AG04449 (cell line): ENCODE measurements around the gene NTRK3.

Experiments
- CTCF ChIA-PET: fragments of 350-600 bp; formaldehyde crosslinking; extraction: SDS; loops from one replicate; lab custom pipeline; 2021; ENCODE audit warnings: antibody characterized with exemption; lab: Yijun Ruan, JAX
- POLR2A ChIA-PET: fragments of 400-600, 350-600 bp; formaldehyde crosslinking; extraction: SDS; loops from one replicate; lab custom pipeline; 2020; ENCODE audit warnings: antibody characterized with exemption, inconsistent platforms; lab: Yijun Ruan, JAX
- DNase-seq: peaks from one replicate; pipeline ENCODE4 v3.0.0-alpha.2; 2010; ENCODE audit warnings: low read depth, low spot score
- H3K4me3 ChIP-seq: 2 replicates; pipeline ENCODE4 v1.5.1; 2011; ENCODE audit warnings: low read depth, mild to moderate bottlenecking, control low read depth, low read length
- TF ChIP-seq, protein P1 (sequence below): IDR thresholded peaks from one replicate; pipeline ENCODE4 v1.5.1; 2011; ENCODE audit warnings: mild to moderate bottlenecking, moderate library complexity, low read length, control low read depth, inconsistent platforms; ENCODE audit not compliant: insufficient read depth; ENCODE audit errors: missing control alignments

NTRK3 gene

DNA sequence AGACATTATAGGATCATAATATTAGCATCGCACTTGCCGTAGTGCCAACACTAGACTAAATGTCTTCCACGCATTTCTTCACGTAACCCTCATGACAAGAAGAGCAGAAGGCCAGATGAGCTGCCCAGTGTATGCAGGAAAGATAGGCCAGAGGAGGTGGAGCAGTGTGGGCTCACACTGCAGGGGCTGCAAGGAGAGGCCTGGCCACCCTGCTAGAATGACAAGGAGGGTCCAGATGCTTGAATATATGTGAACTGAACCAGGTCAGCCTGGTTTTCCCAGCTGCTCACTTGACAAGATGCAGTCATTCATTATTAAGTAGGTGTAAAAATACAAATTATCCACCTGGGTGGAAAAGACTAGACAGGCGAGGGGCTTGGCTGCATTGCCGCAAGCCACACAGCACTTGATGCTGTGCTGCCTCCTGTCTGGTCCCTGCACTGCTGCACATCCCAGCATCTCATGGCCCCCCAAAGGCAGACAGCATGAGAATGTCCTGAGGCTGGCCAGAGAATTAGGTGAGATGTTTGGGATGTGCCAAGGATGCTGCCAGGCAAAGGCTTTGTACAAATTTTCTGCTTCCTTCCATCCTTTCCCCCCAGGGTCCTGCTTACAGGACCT is 115.2 kb downstream of the NTRK3 start:
- POLR2A ChIA-PET: no interaction called here

DNA sequence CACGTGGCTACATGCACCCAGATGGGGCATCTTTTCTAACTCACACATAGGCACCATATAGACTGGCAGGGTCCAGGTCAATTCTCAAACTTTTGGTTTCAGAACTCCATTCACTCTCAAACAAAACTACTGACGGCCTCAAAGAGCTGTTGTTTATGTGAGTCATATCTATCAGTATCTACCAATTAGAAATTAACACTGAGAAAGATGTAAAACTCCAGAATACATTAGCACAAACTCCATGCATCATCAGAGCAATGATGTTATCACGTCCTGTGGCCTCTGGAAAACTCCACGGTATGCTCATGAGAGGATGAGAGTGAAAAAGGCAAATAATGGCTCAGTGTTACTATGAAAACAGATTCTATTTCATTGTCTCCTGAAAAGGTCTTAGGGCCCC is 116.1 kb downstream of the NTRK3 start:
- CTCF ChIA-PET: interaction anchor here (1.5 kb wide), 1 partner anchor 13 kb away, joined by 3 read pairs; no protein-coding TSS in a partner anchor
- DNase-seq: no peak
- H3K4me3 ChIP-seq: no peak overlapping the region
- POLR2A ChIA-PET: no interaction called here
- TF ChIP-seq, protein P1, sequence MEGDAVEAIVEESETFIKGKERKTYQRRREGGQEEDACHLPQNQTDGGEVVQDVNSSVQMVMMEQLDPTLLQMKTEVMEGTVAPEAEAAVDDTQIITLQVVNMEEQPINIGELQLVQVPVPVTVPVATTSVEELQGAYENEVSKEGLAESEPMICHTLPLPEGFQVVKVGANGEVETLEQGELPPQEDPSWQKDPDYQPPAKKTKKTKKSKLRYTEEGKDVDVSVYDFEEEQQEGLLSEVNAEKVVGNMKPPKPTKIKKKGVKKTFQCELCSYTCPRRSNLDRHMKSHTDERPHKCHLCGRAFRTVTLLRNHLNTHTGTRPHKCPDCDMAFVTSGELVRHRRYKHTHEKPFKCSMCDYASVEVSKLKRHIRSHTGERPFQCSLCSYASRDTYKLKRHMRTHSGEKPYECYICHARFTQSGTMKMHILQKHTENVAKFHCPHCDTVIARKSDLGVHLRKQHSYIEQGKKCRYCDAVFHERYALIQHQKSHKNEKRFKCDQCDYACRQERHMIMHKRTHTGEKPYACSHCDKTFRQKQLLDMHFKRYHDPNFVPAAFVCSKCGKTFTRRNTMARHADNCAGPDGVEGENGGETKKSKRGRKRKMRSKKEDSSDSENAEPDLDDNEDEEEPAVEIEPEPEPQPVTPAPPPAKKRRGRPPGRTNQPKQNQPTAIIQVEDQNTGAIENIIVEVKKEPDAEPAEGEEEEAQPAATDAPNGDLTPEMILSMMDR: no peak

More for the DNA sequence above, 115.2 kb downstream of the NTRK3 start:
- CTCF ChIA-PET: no interaction called here
- TF ChIP-seq, protein P1: no peak
- no peak overlapping the region for H3K4me3 ChIP-seq
- DNase-seq: no peak

DNA sequence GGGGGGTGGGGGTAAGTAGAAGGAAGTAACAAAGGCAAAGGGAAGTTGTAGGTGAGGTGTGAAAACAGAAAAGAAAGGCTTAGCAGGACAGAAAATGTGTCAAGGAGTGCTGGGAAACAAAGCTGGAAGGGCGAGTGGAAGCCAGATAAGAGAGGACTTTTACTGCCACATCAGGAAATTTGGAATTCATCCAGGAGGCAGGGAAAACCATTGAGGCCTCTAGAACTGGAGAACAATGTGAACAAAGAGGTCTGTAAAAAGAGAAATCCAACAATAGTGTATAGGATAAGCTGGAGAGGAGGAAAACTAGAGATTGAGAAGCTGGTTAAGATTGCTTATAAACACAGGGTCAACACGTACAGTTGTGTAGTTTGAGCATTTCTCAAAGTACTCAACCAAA is 116.6 kb downstream of the NTRK3 start:
- no peak overlapping the region for H3K4me3 ChIP-seq
- ChIA-PET CTCF (interaction anchor here (1.5 kb wide), 1 partner anchor 13 kb away, joined by 3 read pairs; no protein-coding TSS in a partner anchor), POLR2A (no interaction called here)
- TF ChIP-seq, protein P1: no peak
- no peak for DNase-seq

DNA sequence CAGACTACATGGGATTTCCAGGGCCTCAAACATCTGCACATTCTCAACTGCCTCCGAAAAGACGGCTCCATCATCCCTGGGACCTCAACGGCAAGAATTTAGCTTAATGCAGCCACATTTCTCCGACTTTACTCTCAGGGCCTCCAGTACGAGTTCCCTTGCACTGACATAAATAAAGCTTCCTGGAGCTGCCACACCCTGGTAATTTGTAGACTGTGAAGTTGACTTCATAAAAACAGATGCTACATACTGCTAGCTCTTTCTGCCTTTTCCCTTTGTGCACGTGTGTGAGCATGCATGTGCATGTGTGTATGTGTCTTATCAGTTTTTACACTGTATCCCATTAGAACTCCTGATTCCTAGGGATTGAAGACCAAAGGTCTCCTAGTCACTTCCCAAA is 122.7 kb downstream of the NTRK3 start:
- no peak overlapping the region for H3K4me3 ChIP-seq
- ChIA-PET CTCF (interaction anchor here (1.0 kb wide), 1 partner anchor 9 kb away, joined by 3 read pairs; no protein-coding TSS in a partner anchor), POLR2A (no interaction called here)
- no peak for DNase-seq
- TF ChIP-seq, protein P1: no peak

DNA sequence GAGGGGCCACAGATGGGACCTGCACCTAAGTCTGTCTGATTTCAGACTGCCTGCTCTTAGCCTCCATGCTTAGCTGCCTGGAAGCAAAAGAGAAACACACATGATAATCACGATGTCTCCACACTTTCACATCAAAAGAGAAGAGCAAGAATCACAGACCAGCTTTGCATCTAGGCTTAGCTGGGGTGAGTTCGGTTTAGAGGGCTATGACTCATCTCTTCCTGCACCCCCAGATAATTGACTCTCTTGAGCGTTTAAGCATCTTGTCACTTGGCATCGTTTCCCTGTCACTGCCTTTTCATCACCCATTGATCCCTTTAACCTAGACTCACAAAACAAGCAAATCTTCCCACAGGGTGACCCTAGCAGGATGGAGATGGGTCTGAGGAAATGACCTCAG is 124.0 kb downstream of the NTRK3 start:
- ChIA-PET POLR2A (no interaction called here), CTCF (no interaction called here)
- H3K4me3 ChIP-seq: no peak overlapping the region
- DNase-seq: no peak
- TF ChIP-seq, protein P1: no peak

DNA sequence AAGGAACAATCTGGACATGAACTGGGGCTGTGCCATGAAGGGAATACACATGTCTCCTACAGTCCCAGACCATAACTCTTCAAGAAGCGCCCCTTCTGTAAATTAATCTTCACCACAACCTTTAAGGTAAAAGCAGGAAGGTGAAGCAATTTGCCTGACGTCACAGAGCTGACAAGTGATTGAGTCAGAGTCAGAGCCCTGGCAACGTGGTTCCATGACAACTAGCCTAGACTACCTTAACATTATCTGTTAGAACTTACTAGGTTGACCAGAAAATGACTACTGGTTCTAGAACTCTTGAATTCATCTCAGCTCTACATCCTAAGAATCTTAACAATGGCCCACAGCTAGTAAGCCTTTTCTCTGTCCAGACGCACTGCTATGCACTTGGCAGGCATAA is 124.6 kb downstream of the NTRK3 start:
- DNase-seq: no peak
- TF ChIP-seq, protein P1: no peak
- CTCF ChIA-PET: no interaction called here
- H3K4me3 ChIP-seq: no peak overlapping the region
- POLR2A ChIA-PET: no interaction called here
